ENCODE data around the gene RAD51B.

Gene RAD51B

GRCh38 chr14:68260121-68260520 lies 440.5 kb downstream of the RAD51B start:
- no peak for DNase-seq

- no peak for DNase-seq
Observed at GRCh38 chr14:68261092-68261842, 441.7 kb downstream of the RAD51B start.

DNA sequence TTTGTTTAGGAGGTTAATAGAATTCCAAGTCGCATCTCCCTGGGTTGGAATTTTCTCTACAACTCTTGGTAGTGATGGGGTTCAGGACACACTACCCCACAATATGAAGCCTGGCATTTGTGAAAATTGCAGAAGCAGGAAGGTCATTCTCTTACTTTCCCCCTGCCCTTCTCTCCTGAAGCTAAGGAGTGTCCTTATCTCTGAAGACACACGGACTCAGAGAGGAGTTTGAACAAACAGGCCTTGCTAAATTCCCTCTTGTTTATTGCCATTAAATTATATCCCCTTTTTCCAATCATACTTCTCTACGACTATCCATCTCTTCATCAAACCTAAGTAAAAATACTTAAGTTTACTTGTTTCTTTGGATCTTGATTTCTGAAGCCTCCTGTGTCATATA lies 443.0 kb downstream of the RAD51B start:
- DNase-seq, result no peak

- DNase-seq, result no peak
Observed at GRCh38 chr14:68263563-68264259, 444.1 kb downstream of the RAD51B start.

- no peak for DNase-seq
Observed at GRCh38 chr14:68264260-68264569, 444.6 kb downstream of the RAD51B start.

- DNase-seq, result no peak
Observed at GRCh38 chr14:68266998-68267397, 447.4 kb downstream of the RAD51B start.

GRCh38 chr14:68268197-68268596 lies 448.6 kb downstream of the RAD51B start:
- peak; percentile 30 for DNase-seq

DNA sequence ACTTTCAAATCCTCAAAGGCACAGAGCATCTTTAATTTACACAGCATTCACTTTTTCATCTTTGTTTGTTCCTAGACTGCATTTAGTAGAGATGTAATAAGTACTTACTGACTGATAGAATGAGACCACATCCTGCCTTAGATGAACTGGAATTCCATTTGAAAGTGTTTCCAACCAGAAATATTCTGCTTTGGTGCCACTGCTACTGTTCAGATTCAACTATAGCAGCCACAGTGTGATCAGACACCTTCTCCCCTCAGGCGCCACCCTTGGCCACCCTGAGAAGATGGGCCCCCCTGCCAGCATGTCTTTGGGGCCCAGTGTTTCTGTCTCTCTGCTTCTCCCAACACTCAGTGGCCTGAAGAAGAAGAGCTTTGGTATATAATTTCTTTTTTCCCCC lies 449.1 kb downstream of the RAD51B start:
- no peak for DNase-seq

GRCh38 chr14:68269136-68269927 lies 449.8 kb downstream of the RAD51B start:
- DNase-seq, result no peak

GRCh38 chr14:68270342-68270741 lies 450.8 kb downstream of the RAD51B start:
- no peak for DNase-seq

GRCh38 chr14:68271913-68272391 lies 452.4 kb downstream of the RAD51B start:
- DNase-seq, result no peak

DNA sequence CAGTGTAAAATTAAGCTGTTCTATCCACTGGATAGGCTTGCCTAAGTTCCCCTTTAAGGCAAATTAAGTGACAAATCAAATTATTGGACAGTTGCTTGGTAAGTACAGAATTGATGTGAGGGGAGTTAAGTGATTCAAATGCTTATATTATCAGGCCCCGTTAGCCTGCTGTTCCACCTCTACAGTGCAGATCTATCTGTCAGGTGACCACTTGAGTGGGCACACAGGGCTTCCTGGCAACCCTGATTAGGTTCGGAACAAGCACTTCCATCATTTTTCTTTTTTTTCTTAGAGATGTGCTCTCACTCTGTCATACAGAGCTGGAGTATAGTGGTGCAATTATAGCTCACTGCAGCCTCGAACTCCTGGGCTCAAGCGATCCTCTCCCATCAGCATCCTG lies 453.8 kb downstream of the RAD51B start:
- DNase-seq, result no peak

- no peak for DNase-seq
Observed at GRCh38 chr14:68274725-68275124, 455.1 kb downstream of the RAD51B start.

DNA sequence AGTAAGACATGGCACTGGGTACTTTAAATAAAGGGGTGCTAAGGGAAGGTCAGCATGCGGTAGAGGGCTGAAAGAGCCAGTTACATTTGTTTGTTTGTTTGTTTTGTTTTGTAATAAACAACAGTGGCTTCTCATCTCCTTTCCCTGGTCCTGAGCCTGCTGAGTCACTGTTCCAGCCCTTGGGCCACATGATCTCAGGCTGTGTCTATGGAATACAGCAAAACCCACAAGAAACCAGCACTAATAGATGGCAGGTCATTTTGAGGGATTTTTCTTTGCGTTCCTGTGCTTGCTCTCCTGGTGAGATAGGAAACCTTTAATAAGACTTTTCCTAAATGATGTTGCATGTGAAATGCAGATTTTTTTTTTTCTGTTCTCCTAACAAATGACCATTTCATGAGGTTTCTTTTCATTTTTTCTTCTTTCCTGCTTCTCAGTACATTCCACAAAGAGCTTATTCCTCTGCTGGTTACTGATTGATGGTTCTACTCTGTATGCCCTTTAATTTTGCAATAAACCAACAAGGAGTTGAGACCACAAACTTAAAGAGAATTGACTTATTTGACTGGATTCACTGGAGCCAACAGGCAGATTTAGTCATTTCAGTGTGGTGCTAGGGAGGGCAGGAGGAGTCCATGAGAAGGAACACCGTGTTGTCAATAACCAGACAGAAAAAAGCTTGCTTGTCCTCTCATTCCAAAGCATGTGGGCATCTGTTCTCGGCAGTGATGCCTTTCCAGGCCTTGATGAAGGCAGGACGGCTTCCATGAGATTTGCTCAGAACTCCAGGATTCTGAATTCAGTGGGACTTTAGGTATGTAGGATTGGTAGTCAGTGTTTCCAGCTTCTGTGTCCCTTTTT lies 459.2 kb downstream of the RAD51B start:
- no peak for DNase-seq

DNA sequence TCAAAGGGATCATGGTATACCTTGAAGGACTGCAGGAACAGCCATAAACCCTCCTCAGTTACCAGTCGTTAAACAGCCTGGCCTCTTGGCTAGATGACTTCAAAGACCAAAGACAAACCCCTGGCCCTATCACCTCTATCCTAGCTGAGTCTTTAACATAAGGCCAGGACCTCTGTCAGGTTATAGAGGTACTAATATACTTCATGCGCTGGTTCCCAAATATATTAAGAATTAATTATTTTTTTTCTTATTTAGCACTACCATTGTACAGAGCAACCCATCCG lies 459.8 kb downstream of the RAD51B start:
- DNase-seq, result no peak

GRCh38 chr14:68279777-68280233 lies 460.2 kb downstream of the RAD51B start:
- DNase-seq, result no peak

GRCh38 chr14:68281497-68281896 lies 461.9 kb downstream of the RAD51B start:
- DNase-seq, result no peak

- DNase-seq, result peak; percentile 86
Observed at GRCh38 chr14:68282479-68283377, 463.1 kb downstream of the RAD51B start.

DNA sequence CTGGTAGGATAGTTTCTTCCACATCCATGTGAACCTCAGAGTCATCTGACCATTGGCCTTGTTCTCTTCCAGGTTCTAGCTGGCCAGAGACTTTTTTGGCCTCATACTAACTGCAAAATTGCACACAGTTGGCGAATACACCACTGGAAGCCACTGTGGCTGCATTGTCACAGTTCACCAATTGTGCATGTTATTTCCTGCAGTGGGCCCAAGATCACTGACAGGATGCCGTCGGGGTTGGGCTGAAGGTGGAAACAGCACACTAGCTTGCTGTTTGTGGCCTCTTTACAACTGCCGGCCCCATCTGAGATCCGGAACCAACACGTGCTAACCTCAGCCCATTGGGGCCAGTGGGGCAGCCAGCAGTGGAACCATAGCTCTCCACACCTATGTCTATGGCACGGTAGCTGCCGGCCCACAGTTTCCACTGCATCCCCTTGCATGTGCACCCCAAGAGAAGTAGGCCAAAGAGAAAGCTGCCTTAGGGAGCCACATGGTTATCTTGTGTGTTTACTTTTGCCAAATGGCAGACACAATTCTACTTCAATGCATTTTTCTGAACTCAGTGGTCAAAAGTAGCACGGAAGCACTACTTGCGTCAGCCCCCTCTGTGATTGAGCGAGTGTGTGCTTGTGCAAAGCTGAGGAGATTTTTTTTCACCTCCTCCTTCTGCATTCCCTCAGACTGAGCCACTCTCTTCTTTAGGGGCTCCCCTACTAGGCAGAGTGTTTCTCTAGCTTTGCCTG lies 464.0 kb downstream of the RAD51B start:
- DNase-seq, result peak; percentile 78

DNA sequence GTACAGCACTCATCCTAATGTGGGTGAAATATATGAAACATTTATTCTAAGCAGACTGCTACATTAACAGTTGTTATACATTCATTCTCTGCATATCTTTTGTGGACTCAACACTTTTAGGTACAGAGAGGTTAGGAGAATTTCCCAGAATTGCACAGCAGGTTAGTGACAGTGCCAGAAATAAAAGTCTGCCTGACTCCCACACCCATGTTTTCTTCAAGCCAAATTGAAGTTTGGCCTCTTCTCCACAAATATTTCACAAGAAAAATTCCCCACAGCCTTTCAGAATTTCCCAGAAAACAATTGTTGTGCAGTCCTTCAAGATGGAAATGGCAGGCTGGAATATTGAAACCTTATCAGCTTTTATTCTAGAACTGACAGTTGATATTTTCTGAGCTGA lies 464.8 kb downstream of the RAD51B start:
- DNase-seq, result no peak

GRCh38 chr14:68284834-68285233 lies 465.3 kb downstream of the RAD51B start:
- DNase-seq, result no peak
